ENCODE data around the gene RGS16.

The RGS16 gene

DNA sequence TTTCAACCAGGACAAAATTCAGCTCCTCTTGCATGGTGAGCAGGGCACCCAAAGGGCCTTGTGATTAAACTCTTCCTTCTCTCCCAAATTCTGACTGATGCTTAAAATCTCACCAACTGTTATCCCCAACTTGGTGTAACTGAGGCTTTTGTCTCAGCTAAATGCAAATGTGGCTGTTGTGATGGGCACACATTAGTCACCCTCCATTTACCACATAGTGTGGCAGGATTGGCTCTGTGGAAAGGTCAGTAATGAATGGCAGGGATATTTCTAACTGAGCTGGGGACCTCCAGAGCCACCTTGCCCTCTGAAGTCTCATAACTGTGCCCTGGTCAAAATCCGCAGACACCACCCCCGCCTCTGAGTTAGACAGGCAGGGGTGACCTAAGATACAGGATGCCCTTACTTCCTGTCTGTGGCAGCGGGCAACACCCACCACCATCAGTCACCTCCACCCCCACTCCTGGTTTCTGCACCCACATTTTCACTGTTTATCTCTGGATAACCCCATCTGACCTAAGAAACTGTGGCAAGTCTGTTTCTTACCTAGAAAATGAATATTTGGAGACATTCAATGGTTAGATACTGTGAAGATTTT is 25.4 kb upstream of the RGS16 start:
- no peak for DNase-seq (ENCODE audit: low spot score)

DNA sequence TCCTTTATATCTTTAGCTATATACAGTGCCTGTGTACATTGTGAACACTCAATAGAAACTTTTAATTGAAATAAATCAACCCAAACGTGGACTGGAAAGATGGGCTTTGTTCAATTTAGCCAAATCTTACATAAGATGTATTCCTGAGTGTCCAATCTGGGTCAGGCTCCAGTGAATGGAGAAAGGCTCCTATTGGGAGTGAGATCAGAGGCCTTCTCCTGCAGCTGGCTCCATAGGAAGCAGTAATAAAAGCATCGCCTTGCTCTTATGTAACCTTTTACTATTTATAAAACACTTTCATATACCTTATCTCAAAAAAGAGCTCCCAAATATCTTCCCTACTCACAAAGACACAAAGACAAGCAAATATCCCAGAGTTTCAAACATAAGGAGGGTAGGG is 24.9 kb upstream of the RGS16 start:
- DNase-seq (ENCODE audit: low spot score): no peak

GRCh38 chr1:182628657-182629056 is 24.5 kb upstream of the RGS16 start:
- no peak for DNase-seq (ENCODE audit: low spot score)

- DNase-seq (ENCODE audit: low spot score): no peak
Observed at GRCh38 chr1:182627622-182628021, 23.4 kb upstream of the RGS16 start.

DNA sequence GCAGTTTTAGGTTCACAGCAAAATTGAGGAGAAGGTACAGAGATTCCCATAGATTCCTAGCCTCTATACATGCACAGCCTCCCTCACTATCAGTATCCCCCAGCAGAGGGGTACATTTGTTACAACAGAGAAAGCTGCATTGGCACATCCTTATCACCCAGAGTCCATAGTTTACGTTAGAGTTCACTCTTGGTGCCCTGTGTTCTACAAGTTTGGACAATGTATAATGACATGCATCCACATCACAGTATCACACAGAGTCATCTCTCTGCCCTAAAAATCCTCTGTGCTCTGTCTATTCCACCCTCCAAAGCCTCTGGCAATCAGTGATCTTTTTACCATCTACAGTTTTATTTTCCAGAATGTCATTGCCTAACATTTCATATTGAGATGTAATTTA is 22.3 kb upstream of the RGS16 start:
- DNase-seq (ENCODE audit: low spot score): no peak

- DNase-seq (ENCODE audit: low spot score): no peak
Observed at GRCh38 chr1:182625719-182626504, 21.7 kb upstream of the RGS16 start.

DNA sequence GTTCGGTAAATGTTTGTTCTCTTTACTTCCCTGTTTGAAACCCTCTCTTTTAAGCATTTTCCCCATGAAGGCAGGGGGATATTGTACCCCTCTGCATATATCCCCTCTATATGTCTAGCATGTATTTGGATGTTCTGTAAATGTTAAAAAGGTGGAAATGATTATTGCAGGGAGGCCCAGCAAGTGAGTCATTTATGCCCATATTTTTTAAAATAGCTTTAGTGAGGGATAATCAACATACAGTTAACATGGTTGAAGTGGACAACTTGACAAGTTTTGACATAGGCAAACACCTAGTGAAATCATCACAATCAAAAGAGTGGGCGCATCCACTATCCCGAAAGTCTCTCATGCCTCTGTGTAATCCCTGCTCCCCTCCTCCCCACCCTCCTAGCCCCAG is 20.8 kb upstream of the RGS16 start:
- no peak for DNase-seq (ENCODE audit: low spot score)

DNA sequence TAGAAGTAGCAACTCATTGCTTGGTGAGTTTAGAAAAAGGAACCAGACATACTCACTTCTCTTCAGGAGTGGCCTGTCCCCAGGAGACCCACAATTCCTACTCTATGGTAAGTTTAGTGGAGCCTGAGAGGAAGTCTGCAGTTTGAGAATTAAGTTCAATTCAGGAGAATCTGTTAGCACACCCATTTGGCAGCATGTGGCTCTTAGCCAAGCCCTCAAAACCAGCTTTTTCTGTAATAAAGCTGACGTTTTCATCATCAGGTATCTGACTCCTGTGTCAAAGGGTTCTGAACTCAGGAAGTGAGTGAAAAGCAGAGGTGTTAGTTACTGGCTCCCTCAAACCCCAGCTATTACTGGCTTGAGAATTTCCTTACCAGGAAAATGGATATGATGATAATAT is 20.4 kb upstream of the RGS16 start:
- DNase-seq (ENCODE audit: low spot score): no peak

DNA sequence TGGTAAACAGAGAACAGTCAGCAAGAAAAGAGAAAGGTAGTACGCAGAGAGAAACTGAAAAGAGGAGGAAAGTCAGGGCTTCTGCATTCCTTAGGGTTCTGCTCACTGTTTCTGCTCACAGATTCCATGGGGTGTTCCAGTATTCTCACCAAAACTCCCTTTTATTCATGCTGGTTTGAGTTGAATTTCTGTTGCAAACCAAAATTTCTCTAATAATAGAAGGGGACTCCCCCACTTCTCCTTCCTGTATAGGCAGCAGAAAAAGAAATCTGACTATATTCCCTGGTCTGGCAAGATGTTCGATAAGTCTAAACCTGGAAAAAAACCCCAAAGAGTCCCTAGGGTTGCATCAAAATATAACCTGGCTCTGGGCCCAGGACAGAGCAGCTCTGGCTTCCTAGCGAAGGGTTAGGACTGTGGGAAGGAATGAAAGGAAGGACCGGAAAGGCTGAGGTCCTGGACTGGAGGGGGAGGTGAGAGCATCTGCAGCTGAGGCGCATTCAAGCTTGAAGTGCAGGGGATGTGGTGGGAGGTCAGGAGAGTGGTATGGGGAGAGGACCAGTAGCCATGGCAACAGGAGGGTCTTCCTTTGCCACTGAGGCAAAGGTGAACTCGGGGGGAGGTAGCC is 18.8 kb upstream of the RGS16 start:
- DNase-seq (ENCODE audit: low spot score): no peak

GRCh38 chr1:182621906-182622305 is 17.7 kb upstream of the RGS16 start:
- no peak for DNase-seq (ENCODE audit: low spot score)

GRCh38 chr1:182620924-182621585 is 16.9 kb upstream of the RGS16 start:
- DNase-seq (ENCODE audit: low spot score): no peak

GRCh38 chr1:182617734-182618351 is 13.7 kb upstream of the RGS16 start:
- DNase-seq (ENCODE audit: low spot score): no peak

- no peak for DNase-seq (ENCODE audit: low spot score)
Observed at GRCh38 chr1:182617014-182617429, 12.8 kb upstream of the RGS16 start.

GRCh38 chr1:182616130-182617013 is 12.2 kb upstream of the RGS16 start:
- DNase-seq (ENCODE audit: low spot score): peak; percentile 69

DNA sequence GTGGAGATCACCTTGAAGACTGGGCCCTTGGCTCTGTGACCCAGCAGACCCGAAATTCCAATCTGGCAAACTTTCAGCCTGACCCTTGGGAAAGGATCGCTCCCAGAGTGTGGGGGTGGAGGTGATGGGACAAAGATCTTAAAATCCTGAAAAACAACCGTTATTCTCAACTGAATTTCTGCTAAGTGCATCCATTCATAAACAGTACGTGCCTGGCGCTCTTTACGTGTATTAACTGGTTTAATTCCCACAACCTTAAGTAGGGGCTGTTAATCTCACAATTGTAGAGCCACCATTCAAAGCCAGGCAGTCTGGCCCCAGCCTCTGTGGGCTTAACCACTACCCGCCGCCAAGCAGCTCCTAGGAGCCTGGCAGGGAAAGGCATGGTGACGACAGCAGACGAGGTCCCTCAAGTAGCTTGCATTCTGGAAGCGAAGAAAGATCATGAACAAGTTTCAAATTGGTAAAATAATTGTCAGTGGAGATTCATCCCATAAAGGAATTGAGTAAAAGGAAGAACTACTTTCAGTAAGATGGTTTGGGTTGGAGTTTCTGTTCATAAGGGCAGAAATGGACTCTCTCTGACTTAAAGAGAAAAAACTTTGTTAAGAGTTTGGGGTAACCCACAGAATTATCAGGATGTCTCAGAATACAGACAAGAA is 11.4 kb upstream of the RGS16 start:
- peak; percentile 75 for DNase-seq (ENCODE audit: low spot score)

- peak; percentile 76 for DNase-seq (ENCODE audit: low spot score)
Observed at GRCh38 chr1:182614796-182615454, 10.7 kb upstream of the RGS16 start.

GRCh38 chr1:182611787-182612186 is 7.6 kb upstream of the RGS16 start:
- DNase-seq (ENCODE audit: low spot score): no peak

- no peak for DNase-seq (ENCODE audit: low spot score)
Observed at GRCh38 chr1:182611326-182611725, 7.1 kb upstream of the RGS16 start.

DNA sequence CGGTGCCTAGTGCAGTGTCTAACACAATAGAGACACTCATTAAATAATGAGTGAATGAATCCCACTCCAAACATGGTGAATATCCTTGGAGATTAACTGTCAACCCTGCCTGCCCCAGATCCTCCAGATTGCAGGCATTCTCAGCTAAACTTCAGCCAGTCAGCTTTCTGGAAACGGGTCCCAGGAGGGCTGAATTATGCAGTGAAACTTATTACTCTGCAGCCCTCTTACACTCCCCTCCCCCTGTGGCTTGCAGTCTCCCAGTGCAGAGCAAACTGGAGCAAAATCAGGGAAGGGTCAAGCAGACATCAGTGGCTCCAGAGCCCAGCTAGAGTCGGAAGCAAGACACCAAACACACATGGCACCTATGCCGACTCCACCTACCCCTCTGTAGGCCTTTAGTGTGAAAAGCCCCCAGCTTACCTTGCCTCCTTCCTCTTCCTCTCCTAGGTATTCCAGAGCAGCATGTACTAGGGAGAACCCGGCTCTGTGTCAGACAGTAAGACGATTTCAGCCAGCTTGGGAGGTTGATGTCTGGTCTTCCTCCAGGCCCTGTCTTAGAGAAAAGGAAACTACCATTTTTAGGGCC is 6.5 kb upstream of the RGS16 start:
- no peak for DNase-seq (ENCODE audit: low spot score)
